Astrocyte (in vitro differentiated cells and primary cell): ENCODE measurements around the gene SHANK2. TPM values are rescaled to one million over a fixed set of nuclear protein-coding genes. Genes with fewer than 3 reads are reported as not detected.

Experiments
- DNase-seq: peaks from one replicate; pipeline ENCODE4 v3.0.0-alpha.2; 2010; ENCODE audit warnings: low read depth
- FAIRE-seq: peaks from 2 replicates; lab custom pipeline; 2011; peaks lifted over from hg19 to GRCh38; lab: Jason Lieb, UNC
- H2AFZ ChIP-seq: 2 replicates; pipeline ENCODE4 v1.6.0; 2012; ENCODE audit warnings: low read depth, low read length, inconsistent platforms
- H3K27ac ChIP-seq: 2 replicates; pipeline ENCODE4 v1.5.1; 2011; ENCODE audit warnings: low read depth, low read length, inconsistent platforms
- H3K27me3 ChIP-seq: 2 replicates; pipeline ENCODE4 v1.6.0; 2011; ENCODE audit warnings: low read length, inconsistent platforms; ENCODE audit not compliant: insufficient read depth
- H3K36me3 ChIP-seq: 2 replicates; pipeline ENCODE4 v1.5.1; 2011; ENCODE audit warnings: low read length, inconsistent platforms; ENCODE audit not compliant: insufficient read depth
- H3K4me1 ChIP-seq: 2 replicates; pipeline ENCODE4 v1.5.1; 2011; ENCODE audit warnings: low read length, inconsistent platforms; ENCODE audit not compliant: insufficient read depth
- H3K4me2 ChIP-seq: 2 replicates; pipeline ENCODE4 v1.6.0; 2012; ENCODE audit warnings: low read length, inconsistent platforms
- H3K4me3 ChIP-seq: 2 replicates; pipeline ENCODE4 v1.5.1; 2011; ENCODE audit warnings: low read depth, mild to moderate bottlenecking, low read length, inconsistent platforms; ENCODE audit not compliant: insufficient read depth
- H3K79me2 ChIP-seq: 2 replicates; pipeline ENCODE4 v1.6.0; 2012; ENCODE audit warnings: mild to moderate bottlenecking, low read length, inconsistent platforms; ENCODE audit not compliant: insufficient read depth
- H3K9ac ChIP-seq: 2 replicates; pipeline ENCODE4 v1.6.0; 2012; ENCODE audit warnings: mild to moderate bottlenecking, low read length, inconsistent platforms
- H3K9me3 ChIP-seq: 2 replicates; pipeline ENCODE4 v1.5.1; 2012; ENCODE audit warnings: low read depth, mild to moderate bottlenecking, low read length, inconsistent platforms; ENCODE audit not compliant: insufficient read depth
- H4K20me1 ChIP-seq: 2 replicates; pipeline ENCODE4 v1.6.0; 2012; ENCODE audit warnings: low read length, inconsistent platforms; ENCODE audit not compliant: insufficient read depth
- H3K27ac Mint-ChIP-seq: one replicate; pipeline ENCODE4 v1.8.0; 2021; ENCODE audit warnings: mild to moderate bottlenecking, mixed read lengths; ENCODE audit not compliant: unreplicated experiment
- H3K27me3 Mint-ChIP-seq: one replicate; pipeline ENCODE4 v1.8.0; 2021; ENCODE audit warnings: low read depth, mixed read lengths; ENCODE audit not compliant: unreplicated experiment
- H3K36me3 Mint-ChIP-seq: one replicate; pipeline ENCODE4 v1.8.0; 2021; ENCODE audit warnings: low read depth, mixed read lengths; ENCODE audit not compliant: unreplicated experiment
- H3K4me1 Mint-ChIP-seq: one replicate; pipeline ENCODE4 v1.8.0; 2021; ENCODE audit warnings: low read depth, mixed read lengths; ENCODE audit not compliant: unreplicated experiment
- H3K4me3 Mint-ChIP-seq: one replicate; pipeline ENCODE4 v1.8.0; 2021; ENCODE audit warnings: mild to moderate bottlenecking, moderate library complexity, mixed read lengths; ENCODE audit not compliant: unreplicated experiment
- H3K9me3 Mint-ChIP-seq: one replicate; pipeline ENCODE4 v1.8.0; 2021; ENCODE audit warnings: mild to moderate bottlenecking, mixed read lengths; ENCODE audit not compliant: unreplicated experiment
- CTCF ChIP-seq: IDR thresholded peaks from 2 replicates; pipeline ENCODE4 v1.5.1; 2011; ENCODE audit warnings: low read depth, mild to moderate bottlenecking, inconsistent platforms, low read length, moderate library complexity; ENCODE audit not compliant: insufficient read depth
- EZH2 ChIP-seq: IDR thresholded peaks from 2 replicates; pipeline ENCODE4 v1.6.1; 2012; ENCODE audit warnings: mild to moderate bottlenecking, low read length, inconsistent platforms; ENCODE audit not compliant: insufficient read depth
- total RNA-seq: library from RNA; stranded (reverse); gene quantifications from 2 replicates; pipeline ENCODE4 v1.2.1, GENCODE V29; 2021

Gene SHANK2
- total RNA-seq, 1 donor from 2014 or later = 10.1 TPM

GRCh38 chr11:71245601-71246391 lies 6.6 kb downstream of the SHANK2 start:
- H3K27me3 Mint-ChIP-seq = peaks cover 40% of the 10 kb centered on the region
- H3K9me3 Mint-ChIP-seq = no peaks in the 10 kb centered on the region
- Histone ChIP-seq H3K79me2 (no peaks in the 10 kb centered on the region), H2AFZ (no peak overlapping the region), H4K20me1 (no peaks in the 10 kb centered on the region), H3K27me3 (peaks cover 26% of the 10 kb centered on the region), H3K4me2 (no peak overlapping the region), H3K4me3 (no peak overlapping the region), H3K9ac (no peak overlapping the region), H3K36me3 (no peaks in the 10 kb centered on the region), H3K27ac (no peak overlapping the region), H3K4me1 (no peaks in the 10 kb centered on the region), H3K9me3 (no peaks in the 10 kb centered on the region)
- no peak for FAIRE-seq
- TF ChIP-seq EZH2 (no peak), CTCF (no peak)
- no peak overlapping the region for H3K27ac Mint-ChIP-seq
- no peak overlapping the region for H3K4me3 Mint-ChIP-seq
- no peak for DNase-seq
- no peaks in the 10 kb centered on the region for H3K36me3 Mint-ChIP-seq
- peaks cover 10% of the 10 kb centered on the region for H3K4me1 Mint-ChIP-seq

DNA sequence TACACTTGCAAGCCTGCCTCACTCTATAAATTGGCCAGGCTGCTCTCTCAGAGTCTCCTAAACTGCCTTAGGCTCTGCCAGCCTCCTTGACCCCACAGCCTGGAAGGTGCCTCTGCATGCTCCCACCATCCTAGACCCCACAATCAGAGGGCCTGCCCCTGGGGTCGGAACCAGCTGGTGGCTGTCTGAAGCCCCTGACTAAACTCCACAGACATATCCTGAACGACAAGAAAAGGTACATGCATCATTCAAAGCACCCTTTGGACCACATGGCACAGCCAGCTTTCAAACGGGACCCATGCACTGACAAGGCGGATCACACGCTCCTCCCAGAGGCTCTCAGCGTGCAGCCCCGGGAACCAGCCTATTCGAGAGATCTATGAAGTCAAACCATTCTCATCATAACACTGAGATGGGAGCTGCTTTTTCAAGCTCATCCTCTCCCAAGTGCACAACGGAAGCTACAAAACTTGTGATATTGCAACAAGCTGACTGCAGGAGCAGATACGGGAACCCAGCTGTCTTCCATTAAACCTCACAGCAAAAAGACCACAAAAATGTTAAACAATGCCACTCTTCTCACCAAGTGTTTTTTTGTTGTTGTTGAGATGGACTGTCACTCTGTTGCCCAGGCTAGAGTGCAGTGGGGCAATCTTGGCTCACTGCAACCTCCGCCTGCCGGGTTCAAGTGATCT lies 8.1 kb downstream of the SHANK2 start:
- Histone ChIP-seq H3K4me2 (no peak overlapping the region), H2AFZ (no peak overlapping the region), H3K9ac (no peak overlapping the region), H3K36me3 (no peaks in the 10 kb centered on the region), H3K27ac (no peak overlapping the region), H3K4me3 (no peak overlapping the region), H3K27me3 (peaks cover 12% of the 10 kb centered on the region), H4K20me1 (no peaks in the 10 kb centered on the region), H3K9me3 (no peaks in the 10 kb centered on the region), H3K79me2 (no peaks in the 10 kb centered on the region), H3K4me1 (no peaks in the 10 kb centered on the region)
- no peak for TF ChIP-seq CTCF
- TF ChIP-seq EZH2 = no peak
- FAIRE-seq = no peak
- Mint-ChIP-seq H3K36me3 (no peaks in the 10 kb centered on the region), H3K9me3 (no peaks in the 10 kb centered on the region), H3K4me1 (peaks cover 6% of the 10 kb centered on the region), H3K4me3 (no peak overlapping the region), H3K27me3 (peaks cover 27% of the 10 kb centered on the region), H3K27ac (no peak overlapping the region)
- DNase-seq = no peak
